WERI-Rb-1 (cell line): ENCODE results near the gene KRT81.
"Not testable (repeated sequence)": the region's sequence is repeated elsewhere in the genome, so short reads cannot be mapped to it uniquely, and the experiment has no call there.

ENCODE experiments used
- DNase-seq: peaks from one replicate; pipeline ENCODE4 v3.0.0-alpha.2; 2020
- H3K27ac ChIP-seq: fragments of 250-450 bp; sonication (Bioruptor Pico); 2 replicates; pipeline ENCODE4 v1.5.1; 2020; ENCODE audit warnings: mild to moderate bottlenecking, moderate library complexity
- H3K27me3 ChIP-seq: fragments of 250-450 bp; sonication (Bioruptor Pico); 2 replicates; pipeline ENCODE4 v1.5.1; 2021; ENCODE audit warnings: mild to moderate bottlenecking, low read depth, moderate library complexity; ENCODE audit not compliant: insufficient read depth, severe bottlenecking
- H3K36me3 ChIP-seq: fragments of 250-450 bp; sonication (Bioruptor Pico); 2 replicates; pipeline ENCODE4 v1.5.1; 2020; ENCODE audit warnings: mild to moderate bottlenecking, moderate library complexity
- H3K4me3 ChIP-seq: 2 replicates; pipeline ENCODE4 v1.5.1; 2011; ENCODE audit warnings: low read depth, mild to moderate bottlenecking, control low read depth, low read length
- H3K9me3 ChIP-seq: fragments of 250-450 bp; sonication (Bioruptor Pico); 2 replicates; pipeline ENCODE4 v1.5.1; 2021; ENCODE audit warnings: mild to moderate bottlenecking, moderate library complexity; ENCODE audit not compliant: severe bottlenecking
- TF ChIP-seq, protein P1 (sequence below): IDR thresholded peaks from 2 replicates; pipeline ENCODE4 v1.5.1; 2011; ENCODE audit warnings: low read depth, mild to moderate bottlenecking, control low read depth, inconsistent platforms, low read length

KRT81 gene

DNA sequence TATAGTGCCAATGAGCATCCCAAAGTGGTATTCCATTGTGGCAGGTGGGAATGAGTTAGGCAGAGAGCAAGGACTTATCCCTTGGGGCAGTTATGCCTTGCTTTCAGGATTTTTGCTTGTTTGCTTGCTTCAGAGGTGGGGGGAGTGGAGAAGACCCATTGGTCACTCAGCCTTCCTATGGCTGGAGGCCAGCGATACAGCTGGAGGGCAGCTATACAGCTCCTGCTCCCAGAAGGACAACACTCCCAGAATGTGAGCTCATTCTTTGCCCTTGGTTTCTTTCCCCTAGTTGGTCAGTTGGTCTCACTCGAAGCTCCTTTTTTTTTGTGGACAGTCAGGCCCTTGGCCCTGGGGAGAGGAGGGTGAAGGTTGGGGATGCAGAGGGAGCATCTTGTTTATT is 15.4 kb upstream of the KRT81 start:
- Histone ChIP-seq H3K9me3 (no peaks in the 10 kb centered on the region), H3K4me3 (no peak overlapping the region), H3K27ac (no peak overlapping the region), H3K27me3 (peaks cover 34% of the 10 kb centered on the region), H3K36me3 (no peaks in the 10 kb centered on the region)
- TF ChIP-seq, protein P1, sequence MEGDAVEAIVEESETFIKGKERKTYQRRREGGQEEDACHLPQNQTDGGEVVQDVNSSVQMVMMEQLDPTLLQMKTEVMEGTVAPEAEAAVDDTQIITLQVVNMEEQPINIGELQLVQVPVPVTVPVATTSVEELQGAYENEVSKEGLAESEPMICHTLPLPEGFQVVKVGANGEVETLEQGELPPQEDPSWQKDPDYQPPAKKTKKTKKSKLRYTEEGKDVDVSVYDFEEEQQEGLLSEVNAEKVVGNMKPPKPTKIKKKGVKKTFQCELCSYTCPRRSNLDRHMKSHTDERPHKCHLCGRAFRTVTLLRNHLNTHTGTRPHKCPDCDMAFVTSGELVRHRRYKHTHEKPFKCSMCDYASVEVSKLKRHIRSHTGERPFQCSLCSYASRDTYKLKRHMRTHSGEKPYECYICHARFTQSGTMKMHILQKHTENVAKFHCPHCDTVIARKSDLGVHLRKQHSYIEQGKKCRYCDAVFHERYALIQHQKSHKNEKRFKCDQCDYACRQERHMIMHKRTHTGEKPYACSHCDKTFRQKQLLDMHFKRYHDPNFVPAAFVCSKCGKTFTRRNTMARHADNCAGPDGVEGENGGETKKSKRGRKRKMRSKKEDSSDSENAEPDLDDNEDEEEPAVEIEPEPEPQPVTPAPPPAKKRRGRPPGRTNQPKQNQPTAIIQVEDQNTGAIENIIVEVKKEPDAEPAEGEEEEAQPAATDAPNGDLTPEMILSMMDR = no peak
- DNase-seq = no peak

DNA sequence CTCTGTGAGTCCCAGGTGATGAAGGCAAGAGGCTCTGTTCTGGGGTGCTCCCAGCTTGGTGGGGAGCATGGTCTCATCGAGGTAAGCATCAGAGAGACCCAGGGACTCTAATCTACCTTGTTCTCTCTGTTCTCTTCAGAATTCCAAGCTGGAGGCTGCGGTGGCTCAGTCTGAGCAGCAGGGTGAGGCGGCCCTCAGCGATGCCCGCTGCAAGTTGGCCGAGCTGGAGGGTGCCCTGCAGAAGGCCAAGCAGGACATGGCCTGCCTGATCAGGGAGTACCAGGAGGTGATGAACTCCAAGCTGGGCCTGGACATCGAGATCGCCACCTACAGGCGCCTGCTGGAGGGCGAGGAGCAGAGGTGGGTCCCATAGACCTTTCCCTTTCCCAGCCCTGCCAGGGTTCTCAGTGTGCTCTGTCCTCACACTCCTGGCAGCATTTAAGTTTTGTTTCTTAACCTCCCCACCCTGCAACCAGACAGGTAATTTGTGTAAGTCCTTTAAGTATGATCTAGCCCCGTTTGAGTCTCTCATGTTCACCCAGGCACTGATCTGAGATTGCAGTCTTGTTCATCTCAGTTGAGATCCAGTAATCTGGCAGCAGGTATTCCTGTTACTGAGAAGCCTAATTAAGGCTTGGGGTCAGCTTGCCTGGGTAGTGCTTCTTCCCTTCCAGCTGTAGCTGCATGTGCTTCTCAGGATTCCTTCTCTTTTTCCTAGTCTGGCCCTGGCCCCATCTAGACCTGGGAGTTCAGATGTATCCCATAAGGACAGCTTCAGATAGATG is 14.8 kb upstream of the KRT81 start:
- Histone ChIP-seq H3K9me3 (no peaks in the 10 kb centered on the region), H3K27ac (no peak overlapping the region), H3K36me3 (no peaks in the 10 kb centered on the region), H3K27me3 (peaks cover 34% of the 10 kb centered on the region), H3K4me3 (no peak overlapping the region)
- DNase-seq = no peak
- TF ChIP-seq, protein P1 = peak; percentile 49

DNA sequence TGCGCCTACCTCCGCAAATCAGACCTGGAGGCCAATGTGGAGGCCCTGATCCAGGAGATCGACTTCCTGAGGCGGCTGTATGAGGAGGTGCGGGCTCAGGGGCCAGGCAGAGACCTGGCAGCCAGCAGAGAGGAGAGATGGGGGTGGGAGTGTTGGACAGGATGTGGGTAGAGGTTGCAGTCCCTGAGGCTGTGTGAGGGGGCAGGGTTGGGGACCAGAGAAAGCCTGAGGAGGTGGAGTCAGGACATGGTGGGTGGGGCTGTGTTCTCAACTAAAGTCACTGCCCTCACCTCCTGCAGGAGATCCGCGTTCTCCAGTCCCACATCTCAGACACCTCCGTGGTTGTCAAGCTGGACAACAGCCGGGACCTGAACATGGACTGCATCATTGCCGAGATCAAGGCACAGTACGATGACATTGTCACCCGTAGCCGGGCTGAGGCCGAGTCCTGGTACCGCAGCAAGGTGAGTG is 13.6 kb upstream of the KRT81 start:
- not testable (repeated sequence) for H3K9me3 ChIP-seq, H3K36me3 ChIP-seq, H3K4me3 ChIP-seq, H3K27ac ChIP-seq, DNase-seq
- peaks cover 33% of the 10 kb centered on the region for H3K27me3 ChIP-seq

DNA sequence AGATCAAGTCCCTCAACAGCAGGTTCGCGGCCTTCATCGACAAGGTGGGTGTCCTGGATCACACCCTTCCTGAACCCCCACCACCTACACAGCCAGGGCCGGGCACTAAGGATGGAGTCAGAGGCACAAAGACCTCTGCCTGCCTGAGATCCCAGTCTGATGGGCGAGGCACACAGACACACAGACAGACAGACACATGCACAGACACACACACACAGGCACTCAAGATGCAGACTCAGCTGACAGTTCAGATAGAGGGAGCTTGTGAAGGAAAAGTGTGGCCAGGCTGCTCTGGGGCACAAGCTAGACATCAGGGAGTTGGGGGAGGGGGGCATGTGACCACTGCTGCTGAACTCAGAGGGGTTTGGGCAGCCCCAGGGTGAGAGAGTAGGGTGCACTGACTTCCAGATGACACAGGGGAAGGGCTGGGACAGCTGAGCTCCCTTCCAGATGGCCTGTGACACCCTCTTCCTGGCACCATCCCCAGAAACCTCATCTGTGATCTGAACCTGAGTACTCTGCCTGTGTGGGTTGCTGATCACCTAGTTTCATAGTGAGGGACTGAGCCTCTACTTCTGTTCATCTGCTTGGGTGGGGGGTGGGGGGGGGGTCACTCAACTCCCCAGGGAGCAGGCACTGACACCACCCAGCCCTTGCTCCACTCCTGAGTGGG is 11.0 kb upstream of the KRT81 start:
- not testable (repeated sequence) for DNase-seq, H3K36me3 ChIP-seq, H3K27ac ChIP-seq, H3K9me3 ChIP-seq, H3K4me3 ChIP-seq
- peaks cover 22% of the 10 kb centered on the region for H3K27me3 ChIP-seq

DNA sequence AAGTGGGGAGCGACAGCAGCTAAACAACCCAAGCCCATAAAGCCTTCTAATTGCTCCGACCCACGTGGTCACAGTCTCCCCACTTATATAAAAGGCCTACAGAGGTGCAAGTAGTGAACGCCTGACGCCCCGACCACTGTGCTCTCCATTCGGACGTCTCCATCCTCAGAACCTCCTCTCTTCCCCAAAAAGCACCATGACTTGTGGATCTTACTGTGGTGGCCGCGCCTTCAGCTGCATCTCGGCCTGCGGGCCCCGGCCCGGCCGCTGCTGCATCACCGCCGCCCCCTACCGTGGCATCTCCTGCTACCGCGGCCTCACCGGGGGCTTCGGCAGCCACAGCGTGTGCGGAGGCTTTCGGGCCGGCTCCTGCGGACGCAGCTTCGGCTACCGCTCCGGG is 10.4 kb upstream of the KRT81 start:
- H3K27ac ChIP-seq, H3K9me3 ChIP-seq, H3K4me3 ChIP-seq, DNase-seq, H3K36me3 ChIP-seq: not testable (repeated sequence)
- peaks cover 21% of the 10 kb centered on the region for H3K27me3 ChIP-seq

DNA sequence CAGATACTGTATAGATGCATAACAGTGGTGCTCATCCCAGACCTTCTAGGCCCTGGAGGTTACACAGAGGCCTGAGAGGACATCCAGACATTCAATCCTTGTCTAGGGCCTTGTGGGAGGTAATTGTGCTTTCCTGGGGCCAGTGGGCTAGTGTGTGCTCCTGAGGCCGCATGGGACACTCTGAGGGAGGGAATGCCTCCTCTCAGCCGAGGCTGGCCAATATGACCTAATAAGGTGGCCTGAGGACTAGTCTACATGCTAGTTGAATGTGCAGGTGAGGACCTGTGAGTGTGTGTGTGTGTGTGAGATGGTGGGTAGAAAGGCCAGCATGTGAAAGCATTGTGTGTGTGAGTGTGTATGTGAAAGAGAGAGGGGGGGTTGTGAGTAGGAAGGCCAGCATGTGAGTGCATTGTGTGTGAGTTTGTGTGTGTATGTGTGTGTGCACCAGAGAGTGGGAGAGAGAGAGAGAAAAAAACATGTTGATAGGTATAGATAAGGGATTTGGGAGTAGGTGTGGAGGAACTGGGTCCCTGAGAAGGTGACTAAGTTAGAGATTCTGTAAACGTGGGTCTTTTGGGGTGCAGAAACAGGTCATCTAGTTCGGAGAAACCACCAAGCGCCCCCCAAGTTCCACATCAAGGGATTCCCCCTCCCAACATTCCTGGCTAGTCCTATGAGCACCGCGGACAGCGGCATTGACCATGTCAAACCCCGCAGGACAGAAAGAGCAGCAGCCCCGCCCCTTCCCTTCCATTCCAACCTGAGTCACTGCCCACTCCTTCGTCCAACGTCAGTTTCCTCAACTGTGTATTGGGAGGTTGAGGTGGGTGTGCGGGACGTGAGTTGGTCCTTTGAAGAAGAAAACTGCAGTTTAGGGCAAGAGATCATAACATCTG is 9.7 kb upstream of the KRT81 start:
- H3K36me3 ChIP-seq = no peaks in the 10 kb centered on the region
- peaks cover 18% of the 10 kb centered on the region for H3K27me3 ChIP-seq
- H3K4me3 ChIP-seq = no peak overlapping the region
- no peak overlapping the region for H3K27ac ChIP-seq
- no peaks in the 10 kb centered on the region for H3K9me3 ChIP-seq
- TF ChIP-seq, protein P1 = no peak
- no peak for DNase-seq

DNA sequence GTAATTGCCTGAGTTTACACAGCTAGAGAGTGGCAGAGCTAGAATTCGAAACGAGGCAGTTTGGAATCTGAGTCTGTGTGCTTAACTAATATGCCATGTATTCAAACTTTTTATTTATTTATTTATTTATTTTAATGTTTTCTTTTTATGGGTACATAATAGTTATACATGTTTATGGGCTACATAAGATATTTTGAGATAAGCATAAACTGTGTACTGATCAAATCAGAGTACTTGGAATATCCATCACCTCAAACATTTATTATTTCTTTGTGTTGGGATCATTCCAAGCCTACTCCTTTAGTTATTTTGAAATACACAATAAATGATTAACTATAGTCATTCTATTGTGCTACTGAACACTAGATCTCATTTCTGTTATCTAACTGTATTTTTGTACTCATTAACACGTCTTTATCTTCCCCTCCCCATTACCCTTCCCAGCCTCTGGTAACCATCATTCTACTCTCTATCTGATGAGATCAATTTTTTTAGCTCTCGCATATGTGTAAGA is 7.4 kb upstream of the KRT81 start:
- H3K4me3 ChIP-seq = no peak overlapping the region
- H3K36me3 ChIP-seq = no peaks in the 10 kb centered on the region
- H3K27me3 ChIP-seq = peaks cover 38% of the 10 kb centered on the region
- H3K27ac ChIP-seq = no peak overlapping the region
- no peak for DNase-seq
- TF ChIP-seq, protein P1 = no peak
- H3K9me3 ChIP-seq = no peaks in the 10 kb centered on the region
